ENCODE results near the gene NTNG2.

DNA sequence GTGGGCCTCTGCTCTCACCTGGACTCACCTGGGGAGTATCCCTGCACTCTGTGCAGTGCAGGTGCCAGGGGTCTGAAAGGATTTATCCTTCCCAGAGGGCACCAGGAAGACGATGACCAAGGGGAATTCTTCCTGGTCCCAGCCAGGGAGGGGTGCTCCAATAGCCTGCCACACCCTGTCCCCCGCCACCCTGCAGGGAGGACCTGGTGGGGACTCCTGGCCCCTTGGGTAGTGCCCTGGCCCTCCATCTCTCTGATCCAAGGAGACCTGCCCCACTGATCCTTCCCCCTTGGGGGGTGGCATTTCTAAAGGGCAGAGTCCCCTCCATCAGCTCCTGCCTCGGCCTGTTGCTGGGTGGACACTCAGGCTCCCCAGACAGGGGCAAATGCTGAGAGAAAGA lies 70.7 kb downstream of the NTNG2 start:
- no peak for TF ChIP-seq FOXM1 (IDR thresholded peaks at IDR 0.05; ENCODE audit: low read depth)
- no peak for TF ChIP-seq FOXM1 (CRISPR knock-in tag; IDR thresholded peaks at IDR 0.05; ENCODE audit: low read depth)
- no peak for TF ChIP-seq KLF10 (CRISPR knock-in tag; IDR thresholded peaks at IDR 0.05)
- TF ChIP-seq, protein P1, sequence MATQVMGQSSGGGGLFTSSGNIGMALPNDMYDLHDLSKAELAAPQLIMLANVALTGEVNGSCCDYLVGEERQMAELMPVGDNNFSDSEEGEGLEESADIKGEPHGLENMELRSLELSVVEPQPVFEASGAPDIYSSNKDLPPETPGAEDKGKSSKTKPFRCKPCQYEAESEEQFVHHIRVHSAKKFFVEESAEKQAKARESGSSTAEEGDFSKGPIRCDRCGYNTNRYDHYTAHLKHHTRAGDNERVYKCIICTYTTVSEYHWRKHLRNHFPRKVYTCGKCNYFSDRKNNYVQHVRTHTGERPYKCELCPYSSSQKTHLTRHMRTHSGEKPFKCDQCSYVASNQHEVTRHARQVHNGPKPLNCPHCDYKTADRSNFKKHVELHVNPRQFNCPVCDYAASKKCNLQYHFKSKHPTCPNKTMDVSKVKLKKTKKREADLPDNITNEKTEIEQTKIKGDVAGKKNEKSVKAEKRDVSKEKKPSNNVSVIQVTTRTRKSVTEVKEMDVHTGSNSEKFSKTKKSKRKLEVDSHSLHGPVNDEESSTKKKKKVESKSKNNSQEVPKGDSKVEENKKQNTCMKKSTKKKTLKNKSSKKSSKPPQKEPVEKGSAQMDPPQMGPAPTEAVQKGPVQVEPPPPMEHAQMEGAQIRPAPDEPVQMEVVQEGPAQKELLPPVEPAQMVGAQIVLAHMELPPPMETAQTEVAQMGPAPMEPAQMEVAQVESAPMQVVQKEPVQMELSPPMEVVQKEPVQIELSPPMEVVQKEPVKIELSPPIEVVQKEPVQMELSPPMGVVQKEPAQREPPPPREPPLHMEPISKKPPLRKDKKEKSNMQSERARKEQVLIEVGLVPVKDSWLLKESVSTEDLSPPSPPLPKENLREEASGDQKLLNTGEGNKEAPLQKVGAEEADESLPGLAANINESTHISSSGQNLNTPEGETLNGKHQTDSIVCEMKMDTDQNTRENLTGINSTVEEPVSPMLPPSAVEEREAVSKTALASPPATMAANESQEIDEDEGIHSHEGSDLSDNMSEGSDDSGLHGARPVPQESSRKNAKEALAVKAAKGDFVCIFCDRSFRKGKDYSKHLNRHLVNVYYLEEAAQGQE (IDR thresholded peaks at IDR 0.05; ENCODE audit: borderline replicate concordance) = no peak
- TF ChIP-seq, protein P1 (CRISPR knock-in tag; IDR thresholded peaks at IDR 0.05; ENCODE audit: low read depth) = no peak
- TF ChIP-seq, protein P2, sequence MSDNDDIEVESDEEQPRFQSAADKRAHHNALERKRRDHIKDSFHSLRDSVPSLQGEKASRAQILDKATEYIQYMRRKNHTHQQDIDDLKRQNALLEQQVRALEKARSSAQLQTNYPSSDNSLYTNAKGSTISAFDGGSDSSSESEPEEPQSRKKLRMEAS (CRISPR knock-in tag; IDR thresholded peaks at IDR 0.05) = no peak
- no peak for TF ChIP-seq POLR2A (conservative IDR thresholded peaks at IDR 0.05)
- TF ChIP-seq, protein P3, sequence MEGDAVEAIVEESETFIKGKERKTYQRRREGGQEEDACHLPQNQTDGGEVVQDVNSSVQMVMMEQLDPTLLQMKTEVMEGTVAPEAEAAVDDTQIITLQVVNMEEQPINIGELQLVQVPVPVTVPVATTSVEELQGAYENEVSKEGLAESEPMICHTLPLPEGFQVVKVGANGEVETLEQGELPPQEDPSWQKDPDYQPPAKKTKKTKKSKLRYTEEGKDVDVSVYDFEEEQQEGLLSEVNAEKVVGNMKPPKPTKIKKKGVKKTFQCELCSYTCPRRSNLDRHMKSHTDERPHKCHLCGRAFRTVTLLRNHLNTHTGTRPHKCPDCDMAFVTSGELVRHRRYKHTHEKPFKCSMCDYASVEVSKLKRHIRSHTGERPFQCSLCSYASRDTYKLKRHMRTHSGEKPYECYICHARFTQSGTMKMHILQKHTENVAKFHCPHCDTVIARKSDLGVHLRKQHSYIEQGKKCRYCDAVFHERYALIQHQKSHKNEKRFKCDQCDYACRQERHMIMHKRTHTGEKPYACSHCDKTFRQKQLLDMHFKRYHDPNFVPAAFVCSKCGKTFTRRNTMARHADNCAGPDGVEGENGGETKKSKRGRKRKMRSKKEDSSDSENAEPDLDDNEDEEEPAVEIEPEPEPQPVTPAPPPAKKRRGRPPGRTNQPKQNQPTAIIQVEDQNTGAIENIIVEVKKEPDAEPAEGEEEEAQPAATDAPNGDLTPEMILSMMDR (IDR thresholded peaks at IDR 0.05 in 2 of 3, conservative IDR thresholded peaks at IDR 0.05 in 1 of 3; ENCODE audit: insufficient read depth in 2 of 3, low read depth in 1 of 3, low read length in 3 of 3) = no peak
- TF ChIP-seq ATF1 (CRISPR knock-in tag; IDR thresholded peaks at IDR 0.05) = no peak
- TF ChIP-seq ATF1 (tag; IDR thresholded peaks at IDR 0.05) = no peak
- TF ChIP-seq, protein P4, sequence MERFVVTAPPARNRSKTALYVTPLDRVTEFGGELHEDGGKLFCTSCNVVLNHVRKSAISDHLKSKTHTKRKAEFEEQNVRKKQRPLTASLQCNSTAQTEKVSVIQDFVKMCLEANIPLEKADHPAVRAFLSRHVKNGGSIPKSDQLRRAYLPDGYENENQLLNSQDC (CRISPR knock-in tag; IDR thresholded peaks at IDR 0.05) = no peak
- no peak for TF ChIP-seq RBFOX2 (IDR thresholded peaks at IDR 0.05; ENCODE audit: low read depth, low read length)
- TF ChIP-seq ZNF707 (CRISPR knock-in tag; conservative IDR thresholded peaks at IDR 0.05) = no peak
- TF ChIP-seq, protein P5, sequence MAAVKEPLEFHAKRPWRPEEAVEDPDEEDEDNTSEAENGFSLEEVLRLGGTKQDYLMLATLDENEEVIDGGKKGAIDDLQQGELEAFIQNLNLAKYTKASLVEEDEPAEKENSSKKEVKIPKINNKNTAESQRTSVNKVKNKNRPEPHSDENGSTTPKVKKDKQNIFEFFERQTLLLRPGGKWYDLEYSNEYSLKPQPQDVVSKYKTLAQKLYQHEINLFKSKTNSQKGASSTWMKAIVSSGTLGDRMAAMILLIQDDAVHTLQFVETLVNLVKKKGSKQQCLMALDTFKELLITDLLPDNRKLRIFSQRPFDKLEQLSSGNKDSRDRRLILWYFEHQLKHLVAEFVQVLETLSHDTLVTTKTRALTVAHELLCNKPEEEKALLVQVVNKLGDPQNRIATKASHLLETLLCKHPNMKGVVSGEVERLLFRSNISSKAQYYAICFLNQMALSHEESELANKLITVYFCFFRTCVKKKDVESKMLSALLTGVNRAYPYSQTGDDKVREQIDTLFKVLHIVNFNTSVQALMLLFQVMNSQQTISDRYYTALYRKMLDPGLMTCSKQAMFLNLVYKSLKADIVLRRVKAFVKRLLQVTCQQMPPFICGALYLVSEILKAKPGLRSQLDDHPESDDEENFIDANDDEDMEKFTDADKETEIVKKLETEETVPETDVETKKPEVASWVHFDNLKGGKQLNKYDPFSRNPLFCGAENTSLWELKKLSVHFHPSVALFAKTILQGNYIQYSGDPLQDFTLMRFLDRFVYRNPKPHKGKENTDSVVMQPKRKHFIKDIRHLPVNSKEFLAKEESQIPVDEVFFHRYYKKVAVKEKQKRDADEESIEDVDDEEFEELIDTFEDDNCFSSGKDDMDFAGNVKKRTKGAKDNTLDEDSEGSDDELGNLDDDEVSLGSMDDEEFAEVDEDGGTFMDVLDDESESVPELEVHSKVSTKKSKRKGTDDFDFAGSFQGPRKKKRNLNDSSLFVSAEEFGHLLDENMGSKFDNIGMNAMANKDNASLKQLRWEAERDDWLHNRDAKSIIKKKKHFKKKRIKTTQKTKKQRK (IDR thresholded peaks at IDR 0.05; ENCODE audit: borderline replicate concordance, low read depth, low read length) = no peak
- TF ChIP-seq, protein P6, sequence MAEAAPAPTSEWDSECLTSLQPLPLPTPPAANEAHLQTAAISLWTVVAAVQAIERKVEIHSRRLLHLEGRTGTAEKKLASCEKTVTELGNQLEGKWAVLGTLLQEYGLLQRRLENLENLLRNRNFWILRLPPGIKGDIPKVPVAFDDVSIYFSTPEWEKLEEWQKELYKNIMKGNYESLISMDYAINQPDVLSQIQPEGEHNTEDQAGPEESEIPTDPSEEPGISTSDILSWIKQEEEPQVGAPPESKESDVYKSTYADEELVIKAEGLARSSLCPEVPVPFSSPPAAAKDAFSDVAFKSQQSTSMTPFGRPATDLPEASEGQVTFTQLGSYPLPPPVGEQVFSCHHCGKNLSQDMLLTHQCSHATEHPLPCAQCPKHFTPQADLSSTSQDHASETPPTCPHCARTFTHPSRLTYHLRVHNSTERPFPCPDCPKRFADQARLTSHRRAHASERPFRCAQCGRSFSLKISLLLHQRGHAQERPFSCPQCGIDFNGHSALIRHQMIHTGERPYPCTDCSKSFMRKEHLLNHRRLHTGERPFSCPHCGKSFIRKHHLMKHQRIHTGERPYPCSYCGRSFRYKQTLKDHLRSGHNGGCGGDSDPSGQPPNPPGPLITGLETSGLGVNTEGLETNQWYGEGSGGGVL (CRISPR knock-in tag; IDR thresholded peaks at IDR 0.05) = no peak
- TF ChIP-seq POLR2H (tag; IDR thresholded peaks at IDR 0.05; ENCODE audit: low read depth) = no peak
- TF ChIP-seq JUND (IDR thresholded peaks at IDR 0.05; ENCODE audit: borderline replicate concordance, low read depth, low read length) = no peak
- no peak for TF ChIP-seq JUND (tag; IDR thresholded peaks at IDR 0.05; ENCODE audit: borderline replicate concordance, low read depth, low read length)
